Skeletal muscle tissue (tissue), 4 donors: ENCODE measurements around the gene KRT36. TPM values are rescaled to one million over a fixed set of nuclear protein-coding genes. Genes with fewer than 3 reads are reported as not detected.

Source experiments
- H3K27ac ChIP-seq: one replicate; pipeline ENCODE4 v1.7.0; 2013; ENCODE audit warnings: mild to moderate bottlenecking, low read depth, low read length, inconsistent platforms
- H3K27me3 ChIP-seq, 3 donors: one replicate each; pipeline ENCODE4 v1.7.0; 2013; ENCODE audit warnings: low read length in 3 of 3; ENCODE audit not compliant: control insufficient read depth in 3 of 3, insufficient read depth in 3 of 3
- H3K36me3 ChIP-seq, 3 donors: one replicate each; pipeline ENCODE4 v1.7.0; 2013; ENCODE audit warnings: low read length in 3 of 3; ENCODE audit not compliant: control insufficient read depth in 3 of 3, insufficient read depth in 3 of 3
- H3K4me1 ChIP-seq, 3 donors: one replicate each; pipeline ENCODE4 v1.7.0; 2013; ENCODE audit warnings: low read length in 3 of 3, mild to moderate bottlenecking in 3 of 3; ENCODE audit not compliant: control insufficient read depth in 3 of 3, insufficient read depth in 3 of 3
- H3K4me3 ChIP-seq, 3 donors: one replicate each; pipeline ENCODE4 v1.7.0; 2013; ENCODE audit warnings: low read length in 3 of 3
- H3K9ac ChIP-seq, 3 donors: one replicate each; pipeline ENCODE4 v1.7.0; 2013; ENCODE audit warnings: low read length in 3 of 3, mild to moderate bottlenecking in 3 of 3, moderate library complexity in 2 of 3, low read depth in 1 of 3
- H3K9me3 ChIP-seq, 3 donors: one replicate each; pipeline ENCODE4 v1.7.0; 2013; ENCODE audit warnings: low read length in 3 of 3; ENCODE audit not compliant: control insufficient read depth in 3 of 3
- total RNA-seq: library from RNA; depleted of rRNA; stranded (reverse); fragments of >200 nt; gene quantifications from one replicate; pipeline ENCODE4 v1.2.3, GENCODE V29; 2014
- donor health status: Osteomylitis.

The KRT36 gene
- total RNA-seq, 1 donor from 2014 or later: not detected

GRCh38 chr17:41522301-41523224 lies 32.9 kb upstream of the KRT36 start:
- H3K9ac ChIP-seq: no peak overlapping the region
- no peaks in the 10 kb centered on the region for H3K36me3 ChIP-seq
- peaks cover under 1 to 5% (median 2%) of the 10 kb centered on the region in 3 donors for H3K4me1 ChIP-seq
- H3K27me3 ChIP-seq: peaks cover 18 to 52% (median 38%) of the 10 kb centered on the region in 3 donors
- no peak overlapping the region for H3K27ac ChIP-seq
- H3K9me3 ChIP-seq: no peaks in the 10 kb centered on the region
- no peak overlapping the region for H3K4me3 ChIP-seq

- no peak overlapping the region for H3K27ac ChIP-seq
- H3K4me1 ChIP-seq: peaks cover 0 to 4% (median 2%) of the 10 kb centered on the region in 3 donors
- H3K27me3 ChIP-seq: peaks cover 12 to 45% (median 31%) of the 10 kb centered on the region in 3 donors
- no peaks in the 10 kb centered on the region for H3K36me3 ChIP-seq
- H3K4me3 ChIP-seq: no peak overlapping the region
- no peak overlapping the region for H3K9ac ChIP-seq
- H3K9me3 ChIP-seq: no peaks in the 10 kb centered on the region
Measured at GRCh38 chr17:41521574-41522261, 32.0 kb upstream of the KRT36 start.

GRCh38 chr17:41520821-41521521 lies 31.3 kb upstream of the KRT36 start:
- Histone ChIP-seq H3K9me3 (no peaks in the 10 kb centered on the region), H3K36me3 (no peaks in the 10 kb centered on the region), H3K4me1 (peaks cover 0 to 4% (median 2%) of the 10 kb centered on the region in 3 donors), H3K27me3 (peaks cover 7 to 49% (median 36%) of the 10 kb centered on the region in 3 donors), H3K4me3 (no peak overlapping the region), H3K27ac (no peak overlapping the region), H3K9ac (no peak overlapping the region)

- H3K9ac ChIP-seq: peak overlapping the region in 1 of 3 donors; percentile 8
- H3K27me3 ChIP-seq: peaks cover 5 to 49% (median 43%) of the 10 kb centered on the region in 3 donors
- H3K27ac ChIP-seq: no peak overlapping the region
- no peak overlapping the region for H3K4me3 ChIP-seq
- no peaks in the 10 kb centered on the region for H3K36me3 ChIP-seq
- no peaks in the 10 kb centered on the region for H3K9me3 ChIP-seq
- peaks cover 0 to 4% (median 2%) of the 10 kb centered on the region in 3 donors for H3K4me1 ChIP-seq
Measured at GRCh38 chr17:41519501-41520224, 30.0 kb upstream of the KRT36 start.

GRCh38 chr17:41518789-41519449 lies 29.2 kb upstream of the KRT36 start, which contains the start of gene KRT15:
TSS of gene KRT15 (minus strand) at chr17:41518890. CDS start at chr17:41518827, 63 bp downstream.
- H3K4me1 ChIP-seq: peaks cover 0 to 4% (median 2%) of the 10 kb centered on the region in 3 donors
- peak within 1 kb of the TSS in 1 of 3 donors; percentile 8 for H3K9ac ChIP-seq
- H3K9me3 ChIP-seq: no peaks in the 10 kb centered on the region
- no peak within 1 kb of the TSS for H3K27ac ChIP-seq
- no peak within 1 kb of the TSS for H3K4me3 ChIP-seq
- H3K27me3 ChIP-seq: peaks cover 4 to 46% (median 43%) of the 10 kb centered on the region in 3 donors
- no peaks in the 10 kb centered on the region for H3K36me3 ChIP-seq

GRCh38 chr17:41518031-41518430 lies 28.3 kb upstream of the KRT36 start:
- no peak overlapping the region for H3K9ac ChIP-seq
- peaks cover 0 to 4% (median 2%) of the 10 kb centered on the region in 3 donors for H3K4me1 ChIP-seq
- H3K4me3 ChIP-seq: no peak overlapping the region
- no peaks in the 10 kb centered on the region for H3K36me3 ChIP-seq
- H3K27ac ChIP-seq: no peak overlapping the region
- peaks cover 4 to 42% (median 38%) of the 10 kb centered on the region in 3 donors for H3K27me3 ChIP-seq
- no peaks in the 10 kb centered on the region for H3K9me3 ChIP-seq

GRCh38 chr17:41516830-41517283 lies 27.1 kb upstream of the KRT36 start:
- Histone ChIP-seq H3K27ac (no peak overlapping the region), H3K9ac (no peak overlapping the region), H3K4me3 (no peak overlapping the region), H3K9me3 (no peaks in the 10 kb centered on the region), H3K27me3 (peaks cover 4 to 34% (median 33%) of the 10 kb centered on the region in 3 donors), H3K4me1 (peaks cover 0 to 4% (median 2%) of the 10 kb centered on the region in 3 donors), H3K36me3 (no peaks in the 10 kb centered on the region)

GRCh38 chr17:41516147-41516829 lies 26.6 kb upstream of the KRT36 start:
- Histone ChIP-seq H3K9ac (no peak overlapping the region), H3K27me3 (peaks cover 4 to 33% (median 29%) of the 10 kb centered on the region in 3 donors), H3K27ac (no peak overlapping the region), H3K4me1 (peaks cover 0 to 4% (median 2%) of the 10 kb centered on the region in 3 donors), H3K4me3 (no peak overlapping the region), H3K9me3 (no peaks in the 10 kb centered on the region), H3K36me3 (no peaks in the 10 kb centered on the region)
